ENCODE data around the gene PLA2G1B. TPM values are rescaled to one million over a fixed set of nuclear protein-coding genes. Genes with fewer than 3 reads are reported as not detected.

Gene PLA2G1B
- total RNA-seq, 4 donors from 2014 or later: not detected

DNA sequence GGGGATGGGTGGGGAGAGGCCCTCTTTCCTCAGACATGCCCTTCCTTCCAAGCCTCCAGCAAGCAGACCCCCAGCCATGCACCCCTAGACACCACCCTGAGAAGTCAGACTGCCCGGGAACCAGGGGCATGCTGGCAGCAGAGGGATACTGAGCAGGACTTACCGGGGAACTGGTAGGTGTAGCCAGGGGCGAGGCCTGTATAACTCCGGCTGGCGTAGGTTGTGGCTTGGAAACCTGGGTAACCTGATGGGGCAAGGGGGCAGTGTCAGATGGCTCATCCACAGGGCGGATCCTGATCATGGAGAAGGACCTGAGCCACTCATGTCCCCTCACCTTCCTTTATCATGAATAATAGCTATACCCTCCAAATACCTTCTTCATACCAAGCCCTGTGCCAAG lies 25.6 kb upstream of the PLA2G1B start:
- Histone ChIP-seq H3K27me3 (no peaks in the 10 kb centered on the region), H3K9me3 (no peaks in the 10 kb centered on the region), H3K4me3 (no peak overlapping the region), H3K4me1 (peaks cover 0 to 17% (median 7%) of the 10 kb centered on the region in 4 donors), H3K36me3 (peaks cover 0 to 20% (median 0%) of the 10 kb centered on the region in 4 donors), H3K27ac (replicated peaks in 1 of 4) (no peak overlapping the region)
- 90% methylated on average over 3 of the region's 6 CpGs for WGBS
- no peak for DNase-seq (ENCODE audit: extremely low spot score)
- no peak for TF ChIP-seq POLR2AphosphoS5 (IDR thresholded peaks at IDR 0.05)
- TF ChIP-seq, protein P1, sequence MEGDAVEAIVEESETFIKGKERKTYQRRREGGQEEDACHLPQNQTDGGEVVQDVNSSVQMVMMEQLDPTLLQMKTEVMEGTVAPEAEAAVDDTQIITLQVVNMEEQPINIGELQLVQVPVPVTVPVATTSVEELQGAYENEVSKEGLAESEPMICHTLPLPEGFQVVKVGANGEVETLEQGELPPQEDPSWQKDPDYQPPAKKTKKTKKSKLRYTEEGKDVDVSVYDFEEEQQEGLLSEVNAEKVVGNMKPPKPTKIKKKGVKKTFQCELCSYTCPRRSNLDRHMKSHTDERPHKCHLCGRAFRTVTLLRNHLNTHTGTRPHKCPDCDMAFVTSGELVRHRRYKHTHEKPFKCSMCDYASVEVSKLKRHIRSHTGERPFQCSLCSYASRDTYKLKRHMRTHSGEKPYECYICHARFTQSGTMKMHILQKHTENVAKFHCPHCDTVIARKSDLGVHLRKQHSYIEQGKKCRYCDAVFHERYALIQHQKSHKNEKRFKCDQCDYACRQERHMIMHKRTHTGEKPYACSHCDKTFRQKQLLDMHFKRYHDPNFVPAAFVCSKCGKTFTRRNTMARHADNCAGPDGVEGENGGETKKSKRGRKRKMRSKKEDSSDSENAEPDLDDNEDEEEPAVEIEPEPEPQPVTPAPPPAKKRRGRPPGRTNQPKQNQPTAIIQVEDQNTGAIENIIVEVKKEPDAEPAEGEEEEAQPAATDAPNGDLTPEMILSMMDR (IDR thresholded peaks at IDR 0.05): no peak
- TF ChIP-seq POLR2A (IDR thresholded peaks at IDR 0.05; ENCODE audit: low read depth): no peak
- no peak for TF ChIP-seq EP300 (IDR thresholded peaks at IDR 0.05)
- intact Hi-C loops (cut with DNase I): no loop called here

DNA sequence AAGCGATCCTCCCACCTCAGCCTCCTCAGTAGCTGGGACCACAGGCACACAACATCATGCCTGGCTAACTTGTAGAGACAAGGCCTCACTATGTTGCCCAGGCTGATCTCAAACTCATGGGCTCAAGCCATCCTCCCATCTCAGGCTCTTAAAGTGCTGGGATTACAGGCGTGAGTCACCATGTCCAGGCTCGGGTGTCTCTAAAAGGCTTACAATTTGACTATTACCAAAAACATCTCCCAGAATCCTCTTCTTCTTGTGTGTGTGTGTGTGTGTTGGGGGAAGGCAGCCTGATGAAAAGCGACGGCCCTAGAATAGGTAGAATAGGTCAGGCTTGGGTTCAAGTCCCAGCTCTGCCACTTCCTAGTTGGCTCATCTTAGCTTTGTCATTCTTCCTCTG lies 24.5 kb upstream of the PLA2G1B start:
- intact Hi-C loops (cut with DNase I): no loop called here
- 86% methylated on average over 5 of the region's 5 CpGs for WGBS

DNA sequence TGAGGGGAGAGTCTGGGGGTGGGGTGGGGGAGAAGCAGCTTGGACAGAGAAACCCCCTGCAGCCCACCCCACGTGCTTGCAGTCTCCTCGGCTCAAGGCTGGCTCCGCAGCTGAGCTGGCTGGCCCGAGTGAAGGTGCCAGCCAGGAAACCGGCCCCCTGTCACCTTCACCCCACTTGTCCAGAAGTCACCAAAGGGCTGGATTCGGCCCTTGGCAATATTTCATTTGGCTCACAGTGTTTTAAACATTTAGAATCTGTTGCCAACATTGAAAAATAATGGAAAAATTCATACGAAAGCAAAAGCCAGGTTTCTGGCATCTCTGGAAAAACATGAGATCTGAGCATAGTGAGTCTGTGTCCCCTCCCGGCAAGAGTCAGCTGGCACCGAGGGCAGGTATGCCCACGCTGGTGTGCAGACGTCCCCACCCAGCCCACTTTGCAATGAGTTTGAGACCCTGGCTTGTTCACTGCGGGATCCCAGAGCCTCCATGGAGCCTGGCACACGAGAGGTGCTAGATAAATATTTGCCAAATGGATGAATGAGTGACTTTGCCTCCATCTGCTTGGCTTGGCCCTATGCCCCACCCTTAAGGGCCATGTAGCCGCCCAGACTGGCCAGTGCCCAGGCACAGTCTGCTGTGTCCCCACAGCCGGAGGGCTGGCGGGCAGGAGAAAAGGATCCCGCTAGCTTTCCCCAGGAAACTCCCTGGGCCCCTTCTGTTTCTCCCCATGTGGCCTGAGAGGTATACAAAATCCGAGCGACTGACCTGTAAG lies 23.2 kb upstream of the PLA2G1B start:
- intact Hi-C loops (cut with DNase I): no loop called here
- no peak for DNase-seq (ENCODE audit: extremely low spot score)
- Histone ChIP-seq H3K4me1 (peaks cover 0 to 13% (median 5%) of the 10 kb centered on the region in 4 donors), H3K9me3 (no peaks in the 10 kb centered on the region), H3K4me3 (no peak overlapping the region), H3K36me3 (peaks cover 0 to 27% (median 0%) of the 10 kb centered on the region in 4 donors), H3K27me3 (peaks cover 0 to 4% (median 0%) of the 10 kb centered on the region in 4 donors), H3K27ac (replicated peaks in 1 of 4) (no peak overlapping the region)
- WGBS: 70% methylated on average over 19 of the region's 19 CpGs
- TF ChIP-seq POLR2A (IDR thresholded peaks at IDR 0.05; ENCODE audit: low read depth) (no peak), EP300 (IDR thresholded peaks at IDR 0.05) (no peak), POLR2AphosphoS5 (IDR thresholded peaks at IDR 0.05) (no peak)
- TF ChIP-seq, protein P1 (IDR thresholded peaks at IDR 0.05): no peak

More for the DNA sequence above, 24.5 kb upstream of the PLA2G1B start:
- Histone ChIP-seq H3K27ac (replicated peaks in 1 of 4) (no peak overlapping the region), H3K4me3 (no peak overlapping the region), H3K4me1 (peaks cover 0 to 17% (median 7%) of the 10 kb centered on the region in 4 donors), H3K36me3 (peaks cover 0 to 27% (median 0%) of the 10 kb centered on the region in 4 donors), H3K27me3 (peaks cover 0 to 4% (median 0%) of the 10 kb centered on the region in 4 donors), H3K9me3 (no peaks in the 10 kb centered on the region)
- DNase-seq (ENCODE audit: extremely low spot score): no peak
- TF ChIP-seq POLR2A (IDR thresholded peaks at IDR 0.05; ENCODE audit: low read depth) (no peak), POLR2AphosphoS5 (IDR thresholded peaks at IDR 0.05) (no peak), EP300 (IDR thresholded peaks at IDR 0.05) (no peak)
- TF ChIP-seq, protein P1 (IDR thresholded peaks at IDR 0.05): no peak

DNA sequence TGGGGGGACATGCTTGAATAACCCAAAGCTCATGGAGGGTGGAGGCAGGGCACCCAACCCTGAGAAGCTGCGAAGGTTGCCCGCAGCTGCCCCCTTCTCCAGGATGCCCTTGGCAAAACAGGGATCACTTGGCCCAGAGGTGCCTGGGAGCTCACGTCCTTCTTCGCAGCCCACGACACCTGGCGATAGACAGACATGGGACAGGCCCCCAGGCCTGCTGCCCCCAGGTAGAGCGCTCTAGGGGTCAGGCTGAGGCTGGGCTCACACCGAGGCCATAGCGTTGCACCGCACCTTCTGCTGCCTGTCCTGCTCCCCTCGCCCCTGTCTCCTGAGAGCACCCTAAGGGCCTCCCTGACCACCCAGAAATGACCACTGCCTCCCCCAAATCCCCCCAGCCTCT lies 20.2 kb upstream of the PLA2G1B start:
- Histone ChIP-seq H3K27ac (replicated peaks in 1 of 4) (no peak overlapping the region), H3K4me3 (no peak overlapping the region), H3K27me3 (peaks cover 0 to 4% (median 0%) of the 10 kb centered on the region in 4 donors), H3K4me1 (peaks cover 0 to 13% (median 5%) of the 10 kb centered on the region in 4 donors), H3K36me3 (peaks cover 0 to 24% (median 0%) of the 10 kb centered on the region in 4 donors), H3K9me3 (no peaks in the 10 kb centered on the region)
- 98% methylated on average over 5 of the region's 11 CpGs for whole genome bisulfite sequencing
- TF ChIP-seq POLR2A (IDR thresholded peaks at IDR 0.05; ENCODE audit: low read depth): no peak
- TF ChIP-seq POLR2AphosphoS5 (IDR thresholded peaks at IDR 0.05): no peak
- no peak for TF ChIP-seq EP300 (IDR thresholded peaks at IDR 0.05)
- TF ChIP-seq, protein P1 (IDR thresholded peaks at IDR 0.05): no peak
- intact Hi-C loops (cut with DNase I): no loop called here
- DNase-seq (ENCODE audit: extremely low spot score): no peak
